ENCODE measurements around the gene MYD88. TPM values are rescaled to one million over a fixed set of nuclear protein-coding genes. Genes with fewer than 3 reads are reported as not detected.

MYD88 gene
- total RNA-seq, 1 donor from 2014 or later: 55.8 TPM

DNA sequence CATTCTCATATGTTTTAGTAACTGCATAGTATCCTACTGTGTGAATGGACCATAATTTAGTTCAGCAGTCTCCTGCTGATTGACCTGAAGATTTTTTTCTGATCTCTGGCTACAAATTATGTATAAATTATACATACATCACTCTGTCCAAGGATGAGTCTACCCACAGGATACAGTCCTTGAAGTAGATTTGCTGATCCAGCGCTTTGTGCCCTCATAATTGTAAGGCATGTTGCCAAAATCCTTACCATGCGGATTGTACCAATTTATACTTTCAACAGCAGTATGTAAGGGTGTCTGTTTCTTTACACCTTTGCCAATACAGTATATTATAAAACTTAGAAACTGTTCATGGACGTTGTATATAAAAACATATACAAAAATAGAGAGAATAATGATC is 48.0 kb upstream of the MYD88 start:
- peaks cover 2% of the 10 kb centered on the region for H3K9me3 Mint-ChIP-seq (ENCODE audit: unreplicated experiment)
- no peak for FAIRE-seq
- H3K4me2 ChIP-seq (ENCODE audit: low read length): no peak overlapping the region
- no peaks in the 10 kb centered on the region for H3K36me3 Mint-ChIP-seq (ENCODE audit: low read depth, unreplicated experiment)
- no peaks in the 10 kb centered on the region for H4K20me1 ChIP-seq (ENCODE audit: insufficient read depth, low read length)
- H3K79me2 ChIP-seq (ENCODE audit: insufficient read depth, low read length): no peaks in the 10 kb centered on the region
- H3K27me3 ChIP-seq (ENCODE audit: insufficient read depth, low read length): peaks cover 3% of the 10 kb centered on the region
- no peak overlapping the region for H3K27ac ChIP-seq (ENCODE audit: low read depth, low read length)
- H3K4me3 Mint-ChIP-seq (ENCODE audit: unreplicated experiment): no peak overlapping the region
- no peak overlapping the region for H3K9ac ChIP-seq (ENCODE audit: low read length)
- H3K27me3 Mint-ChIP-seq (ENCODE audit: low read depth, unreplicated experiment): peaks cover 30% of the 10 kb centered on the region
- no peaks in the 10 kb centered on the region for H3K9me3 ChIP-seq (ENCODE audit: insufficient read depth, low read depth, low read length)
- H3K4me1 ChIP-seq (ENCODE audit: insufficient read depth, low read length): no peaks in the 10 kb centered on the region
- no peak overlapping the region for H3K27ac Mint-ChIP-seq (ENCODE audit: unreplicated experiment)
- no peak overlapping the region for H3K4me3 ChIP-seq (ENCODE audit: insufficient read depth, low read depth, low read length)
- H3K36me3 ChIP-seq (ENCODE audit: insufficient read depth, low read length): no peaks in the 10 kb centered on the region
- DNase-seq (ENCODE audit: low read depth): no peak
- H3K4me1 Mint-ChIP-seq (ENCODE audit: low read depth, unreplicated experiment): no peaks in the 10 kb centered on the region
- H2AFZ ChIP-seq (ENCODE audit: low read depth, low read length): no peak overlapping the region
- TF ChIP-seq CTCF (IDR thresholded peaks at IDR 0.05; ENCODE audit: insufficient read depth, low read depth, low read length) (no peak), EZH2 (IDR thresholded peaks at IDR 0.05; ENCODE audit: insufficient read depth, low read length) (no peak)

DNA sequence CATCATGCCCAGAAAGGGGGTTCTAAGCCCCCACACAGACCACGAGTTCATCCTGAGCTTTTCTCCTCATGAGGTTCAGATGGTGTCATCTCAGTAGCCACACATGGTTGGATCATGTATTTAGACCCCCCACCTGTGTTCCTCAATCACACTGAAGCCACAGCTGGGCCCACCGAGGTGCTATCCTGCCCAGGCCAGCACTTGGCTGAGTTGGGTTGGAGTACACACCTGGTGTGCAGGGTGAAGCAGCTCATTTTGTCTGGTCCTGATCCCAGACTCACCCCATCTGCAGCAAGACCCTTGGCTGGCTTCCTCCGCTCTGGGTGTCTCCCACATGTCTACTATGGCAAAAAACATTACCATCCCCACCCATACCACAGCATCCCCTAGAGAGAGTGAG is 43.5 kb upstream of the MYD88 start:
- TF ChIP-seq CTCF (IDR thresholded peaks at IDR 0.05; ENCODE audit: insufficient read depth, low read depth, low read length) (no peak), EZH2 (IDR thresholded peaks at IDR 0.05; ENCODE audit: insufficient read depth, low read length) (no peak)
- Histone ChIP-seq H3K4me3 (ENCODE audit: insufficient read depth, low read depth, low read length) (no peak overlapping the region), H3K79me2 (ENCODE audit: insufficient read depth, low read length) (no peaks in the 10 kb centered on the region), H3K36me3 (ENCODE audit: insufficient read depth, low read length) (no peaks in the 10 kb centered on the region), H3K4me2 (ENCODE audit: low read length) (no peak overlapping the region), H3K27ac (ENCODE audit: low read depth, low read length) (no peak overlapping the region), H4K20me1 (ENCODE audit: insufficient read depth, low read length) (no peaks in the 10 kb centered on the region), H3K9me3 (ENCODE audit: insufficient read depth, low read depth, low read length) (no peaks in the 10 kb centered on the region), H3K4me1 (ENCODE audit: insufficient read depth, low read length) (no peaks in the 10 kb centered on the region), H3K9ac (ENCODE audit: low read length) (no peak overlapping the region), H3K27me3 (ENCODE audit: insufficient read depth, low read length) (peaks cover 6% of the 10 kb centered on the region), H2AFZ (ENCODE audit: low read depth, low read length) (no peak overlapping the region)
- Mint-ChIP-seq H3K4me3 (ENCODE audit: unreplicated experiment) (no peak overlapping the region), H3K27ac (ENCODE audit: unreplicated experiment) (no peak overlapping the region), H3K9me3 (ENCODE audit: unreplicated experiment) (no peaks in the 10 kb centered on the region), H3K36me3 (ENCODE audit: low read depth, unreplicated experiment) (no peaks in the 10 kb centered on the region), H3K4me1 (ENCODE audit: low read depth, unreplicated experiment) (peaks cover 3% of the 10 kb centered on the region), H3K27me3 (ENCODE audit: low read depth, unreplicated experiment) (peaks cover 39% of the 10 kb centered on the region)
- FAIRE-seq: no peak
- DNase-seq (ENCODE audit: low read depth): no peak

DNA sequence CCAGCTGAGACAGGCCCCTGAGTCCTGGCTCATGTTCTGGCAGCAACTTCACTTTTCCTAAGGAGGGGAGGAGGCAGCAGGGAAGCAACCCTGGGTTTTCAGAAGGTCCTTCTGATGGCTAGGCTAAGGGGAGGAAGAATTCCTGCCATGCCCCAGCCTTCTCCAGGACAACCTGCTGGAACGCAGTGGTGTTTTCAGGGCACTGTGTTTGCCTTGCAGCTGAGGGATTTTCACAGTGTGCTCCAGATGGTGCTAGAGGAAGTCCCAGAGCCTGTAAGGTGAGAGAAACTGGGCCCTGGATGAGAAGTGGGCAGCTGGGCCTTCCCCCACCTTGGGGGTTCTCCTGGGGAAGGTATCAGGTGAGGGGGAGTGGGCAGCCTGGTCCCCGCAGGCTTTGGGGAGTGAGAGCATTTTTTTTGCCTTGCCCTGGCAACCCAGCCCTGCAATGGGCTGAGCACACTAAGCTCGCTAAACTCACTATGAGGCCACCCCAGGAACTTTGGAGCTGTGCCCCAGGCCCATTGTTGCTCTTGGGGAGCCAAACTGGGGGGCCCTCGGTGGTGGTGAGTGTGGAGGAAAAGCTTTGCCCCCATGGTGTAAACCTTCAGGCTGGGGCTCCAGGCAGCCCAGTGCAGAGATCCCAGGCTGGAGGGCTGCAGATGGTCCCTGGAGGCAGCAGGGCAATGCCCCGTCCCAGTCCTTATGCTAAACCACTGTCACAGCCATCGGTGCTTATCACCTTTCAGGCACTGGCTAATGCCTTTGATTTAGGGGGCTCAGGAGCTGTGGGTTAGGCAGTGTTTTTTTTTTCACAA is 42.6 kb upstream of the MYD88 start:
- no peak for FAIRE-seq
- H3K27me3 Mint-ChIP-seq (ENCODE audit: low read depth, unreplicated experiment): peaks cover 39% of the 10 kb centered on the region
- peaks cover 3% of the 10 kb centered on the region for H3K4me1 Mint-ChIP-seq (ENCODE audit: low read depth, unreplicated experiment)

More for the DNA sequence above, 42.6 kb upstream of the MYD88 start:
- no peaks in the 10 kb centered on the region for H3K9me3 ChIP-seq (ENCODE audit: insufficient read depth, low read depth, low read length)
- Mint-ChIP-seq H3K27ac (ENCODE audit: unreplicated experiment) (no peak overlapping the region), H3K9me3 (ENCODE audit: unreplicated experiment) (no peaks in the 10 kb centered on the region), H3K4me3 (ENCODE audit: unreplicated experiment) (no peak overlapping the region), H3K36me3 (ENCODE audit: low read depth, unreplicated experiment) (no peaks in the 10 kb centered on the region)
- H3K79me2 ChIP-seq (ENCODE audit: insufficient read depth, low read length): no peaks in the 10 kb centered on the region
- no peak overlapping the region for H3K4me2 ChIP-seq (ENCODE audit: low read length)
- H3K27ac ChIP-seq (ENCODE audit: low read depth, low read length): no peak overlapping the region
- H2AFZ ChIP-seq (ENCODE audit: low read depth, low read length): no peak overlapping the region
- TF ChIP-seq CTCF (IDR thresholded peaks at IDR 0.05; ENCODE audit: insufficient read depth, low read depth, low read length) (no peak), EZH2 (IDR thresholded peaks at IDR 0.05; ENCODE audit: insufficient read depth, low read length) (no peak)
- no peak overlapping the region for H3K4me3 ChIP-seq (ENCODE audit: insufficient read depth, low read depth, low read length)
- no peaks in the 10 kb centered on the region for H4K20me1 ChIP-seq (ENCODE audit: insufficient read depth, low read length)
- peaks cover 8% of the 10 kb centered on the region for H3K27me3 ChIP-seq (ENCODE audit: insufficient read depth, low read length)
- H3K4me1 ChIP-seq (ENCODE audit: insufficient read depth, low read length): no peaks in the 10 kb centered on the region
- no peak overlapping the region for H3K9ac ChIP-seq (ENCODE audit: low read length)
- no peak for DNase-seq (ENCODE audit: low read depth)
- H3K36me3 ChIP-seq (ENCODE audit: insufficient read depth, low read length): no peaks in the 10 kb centered on the region

Measured in astrocyte (in vitro differentiated cells and primary cell).